GM21423 (cell line): ENCODE results near the gene SPEM1.

Source experiments
- ATAC-seq: cut with Tn5 transposase; IDR thresholded peaks from one replicate; pipeline ENCODE4 v1.9.1; 2021; ENCODE audit warnings: mild to moderate bottlenecking, moderate library complexity; ENCODE audit not compliant: unreplicated experiment

Gene SPEM1

DNA sequence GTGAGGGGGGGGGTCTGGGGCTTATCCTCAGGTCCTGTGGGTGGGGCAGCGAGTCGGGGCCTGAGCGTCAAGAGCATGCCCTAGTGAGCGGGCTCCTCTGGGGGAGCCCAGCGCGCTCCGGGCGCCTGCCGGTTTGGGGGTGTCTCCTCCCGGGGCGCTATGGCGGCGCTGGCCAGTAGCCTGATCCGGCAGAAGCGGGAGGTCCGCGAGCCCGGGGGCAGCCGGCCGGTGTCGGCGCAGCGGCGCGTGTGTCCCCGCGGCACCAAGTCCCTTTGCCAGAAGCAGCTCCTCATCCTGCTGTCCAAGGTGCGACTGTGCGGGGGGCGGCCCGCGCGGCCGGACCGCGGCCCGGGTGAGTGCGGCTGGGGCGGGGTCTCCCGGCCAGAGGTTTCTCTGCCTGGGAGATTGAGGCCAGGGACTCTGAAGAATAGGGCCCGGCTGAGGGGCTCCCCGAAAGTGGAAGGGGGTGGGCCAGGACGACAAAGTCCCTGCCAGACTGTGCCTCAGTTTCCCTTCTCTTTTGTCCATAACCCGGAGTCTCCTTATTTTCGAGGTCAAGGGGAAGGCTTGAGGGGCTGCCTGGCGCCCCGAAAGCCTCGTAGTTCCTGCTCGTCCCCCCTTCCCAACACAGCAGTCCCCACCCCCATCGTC lies 19.5 kb downstream of the SPEM1 start, which contains the start of gene FGF11:
TSS of gene FGF11 (plus strand) at position 51 of the 651 bp plus-strand sequence. CDS start at position 160, 109 bp downstream.
- ATAC-seq = no peak

DNA sequence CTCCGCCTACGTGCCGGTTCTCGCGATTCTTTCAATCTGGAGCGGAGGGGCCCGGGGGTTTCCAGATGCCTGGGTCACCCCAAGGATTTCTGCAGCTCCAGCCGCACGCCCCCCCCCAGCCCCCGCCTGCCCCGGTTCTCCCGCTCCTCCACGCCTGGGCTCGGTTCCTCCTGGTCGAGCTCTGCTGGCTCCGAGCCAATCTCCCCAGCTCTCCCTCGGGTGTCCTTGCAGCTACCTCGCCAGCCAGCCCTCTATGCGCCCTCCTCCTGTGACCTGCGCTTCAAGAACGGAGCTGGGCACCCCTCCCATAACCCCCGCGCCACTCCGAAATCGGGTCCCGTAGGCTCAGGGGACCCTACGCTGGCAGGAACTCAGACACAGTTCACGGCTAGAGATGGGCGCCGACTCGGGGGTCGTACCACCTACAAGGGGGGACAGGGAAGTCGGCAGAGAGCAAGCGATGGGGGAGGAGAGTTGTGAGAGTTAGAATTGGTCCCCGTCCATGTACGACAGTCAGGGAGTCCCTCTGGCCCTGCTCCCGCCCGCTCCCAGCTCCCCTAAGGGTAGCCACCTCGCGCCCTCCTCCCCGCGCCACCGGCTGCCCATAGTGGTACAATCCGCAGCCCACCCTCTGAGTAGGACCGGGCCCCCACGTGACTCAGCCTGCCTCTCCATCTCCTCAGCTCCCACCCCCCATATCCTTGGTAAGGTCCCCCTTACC lies 20.1 kb downstream of the SPEM1 start:
- no peak for ATAC-seq

DNA sequence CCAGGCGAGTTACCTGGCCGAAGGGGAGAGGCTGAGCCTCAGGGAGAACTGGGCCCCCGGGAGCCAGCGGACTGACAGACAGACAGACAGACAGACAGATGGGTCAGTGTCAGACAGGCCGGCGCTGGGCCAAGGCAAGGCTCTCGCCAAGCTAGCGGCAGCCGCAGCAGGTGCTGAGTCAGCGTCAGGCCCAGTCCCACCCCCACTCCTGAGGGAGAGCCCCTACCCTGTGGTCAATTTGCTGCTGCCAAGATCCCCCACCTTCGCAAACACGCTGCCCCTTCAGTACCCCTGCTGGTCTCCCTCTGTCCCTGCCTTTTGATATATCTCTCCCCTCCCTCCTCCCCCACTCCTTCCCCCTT lies 20.7 kb downstream of the SPEM1 start:
- ATAC-seq = no peak

DNA sequence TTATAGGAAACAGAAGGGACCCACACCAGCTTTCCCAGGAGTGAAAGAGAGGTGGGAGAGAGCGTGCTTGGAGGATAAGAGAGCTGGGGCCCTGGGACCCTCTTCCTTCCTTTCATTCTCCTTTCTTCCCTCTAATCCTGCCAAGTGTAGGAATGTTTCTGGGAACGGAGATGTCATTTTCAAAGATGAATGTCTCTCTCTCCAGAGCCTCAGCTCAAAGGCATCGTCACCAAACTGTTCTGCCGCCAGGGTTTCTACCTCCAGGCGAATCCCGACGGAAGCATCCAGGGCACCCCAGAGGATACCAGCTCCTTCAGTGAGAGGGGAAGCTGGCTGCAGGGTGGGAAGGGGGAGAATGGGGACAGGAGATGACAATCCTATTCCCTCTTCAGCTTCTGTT lies 21.1 kb downstream of the SPEM1 start:
- no peak for ATAC-seq

DNA sequence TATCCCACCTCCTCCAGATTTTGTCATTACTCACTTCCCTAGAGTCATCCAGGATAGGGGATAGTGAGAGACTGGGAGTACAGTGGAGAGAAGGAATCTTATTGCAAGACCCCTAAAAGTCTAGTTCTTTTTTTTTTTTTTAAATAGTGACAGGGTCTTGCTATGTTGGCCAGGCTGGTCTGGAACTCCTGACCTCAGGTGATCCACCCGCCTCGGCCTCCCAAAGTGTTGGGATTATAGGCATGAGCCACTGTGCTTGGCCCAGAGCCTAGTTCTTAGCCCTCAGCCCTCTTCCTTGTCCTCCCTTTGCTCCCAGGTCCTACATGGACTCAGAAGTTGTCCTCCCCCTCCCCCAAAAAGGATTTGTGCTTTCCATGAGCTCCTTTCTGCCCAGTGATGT lies 22.0 kb downstream of the SPEM1 start:
- no peak for ATAC-seq

DNA sequence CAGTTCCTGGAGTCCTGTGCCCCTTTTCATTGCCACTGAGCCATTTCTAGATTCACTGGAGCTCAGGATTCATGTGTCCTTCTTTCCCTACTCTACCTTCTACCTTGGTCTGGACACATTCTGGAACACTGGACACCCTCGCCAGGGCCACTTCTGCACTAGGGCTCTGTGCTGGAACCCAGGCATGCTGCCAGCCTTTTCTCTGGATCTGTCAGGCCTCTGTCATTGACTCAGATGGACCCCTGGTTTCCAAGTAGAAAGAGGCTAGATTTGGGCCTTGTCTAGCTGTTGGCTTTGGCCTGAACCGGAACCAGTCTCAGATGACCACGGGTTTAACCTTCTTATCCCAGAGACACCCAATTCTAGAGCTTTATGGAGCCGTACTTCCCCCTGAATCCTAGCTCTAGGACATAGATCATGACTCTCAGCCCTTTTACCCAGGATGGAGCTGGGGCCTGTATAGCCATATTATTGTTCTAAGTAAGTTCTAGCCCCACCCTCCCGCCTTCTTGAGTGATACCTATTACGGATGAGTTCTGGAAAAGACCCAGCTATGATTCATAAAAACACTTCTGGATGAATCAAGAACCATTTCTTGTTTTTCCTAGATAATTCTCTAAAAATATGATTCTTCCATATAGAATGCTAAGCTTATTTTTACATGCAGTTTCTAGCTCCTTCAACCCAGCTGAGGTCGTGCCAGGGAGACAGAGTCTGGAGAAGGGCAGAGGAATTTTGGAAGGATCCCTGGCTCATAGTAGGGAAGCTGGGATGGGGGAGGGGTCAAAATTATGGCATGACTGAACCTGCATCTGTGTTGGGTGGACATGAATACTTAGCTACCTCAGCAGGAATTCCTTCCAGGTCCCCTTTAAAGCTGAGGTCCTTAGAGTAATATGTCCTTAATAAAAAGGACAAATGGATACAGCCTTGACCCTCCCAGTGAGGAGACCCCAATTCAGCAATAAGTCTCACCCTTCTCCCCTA lies 23.7 kb downstream of the SPEM1 start:
- no peak for ATAC-seq

DNA sequence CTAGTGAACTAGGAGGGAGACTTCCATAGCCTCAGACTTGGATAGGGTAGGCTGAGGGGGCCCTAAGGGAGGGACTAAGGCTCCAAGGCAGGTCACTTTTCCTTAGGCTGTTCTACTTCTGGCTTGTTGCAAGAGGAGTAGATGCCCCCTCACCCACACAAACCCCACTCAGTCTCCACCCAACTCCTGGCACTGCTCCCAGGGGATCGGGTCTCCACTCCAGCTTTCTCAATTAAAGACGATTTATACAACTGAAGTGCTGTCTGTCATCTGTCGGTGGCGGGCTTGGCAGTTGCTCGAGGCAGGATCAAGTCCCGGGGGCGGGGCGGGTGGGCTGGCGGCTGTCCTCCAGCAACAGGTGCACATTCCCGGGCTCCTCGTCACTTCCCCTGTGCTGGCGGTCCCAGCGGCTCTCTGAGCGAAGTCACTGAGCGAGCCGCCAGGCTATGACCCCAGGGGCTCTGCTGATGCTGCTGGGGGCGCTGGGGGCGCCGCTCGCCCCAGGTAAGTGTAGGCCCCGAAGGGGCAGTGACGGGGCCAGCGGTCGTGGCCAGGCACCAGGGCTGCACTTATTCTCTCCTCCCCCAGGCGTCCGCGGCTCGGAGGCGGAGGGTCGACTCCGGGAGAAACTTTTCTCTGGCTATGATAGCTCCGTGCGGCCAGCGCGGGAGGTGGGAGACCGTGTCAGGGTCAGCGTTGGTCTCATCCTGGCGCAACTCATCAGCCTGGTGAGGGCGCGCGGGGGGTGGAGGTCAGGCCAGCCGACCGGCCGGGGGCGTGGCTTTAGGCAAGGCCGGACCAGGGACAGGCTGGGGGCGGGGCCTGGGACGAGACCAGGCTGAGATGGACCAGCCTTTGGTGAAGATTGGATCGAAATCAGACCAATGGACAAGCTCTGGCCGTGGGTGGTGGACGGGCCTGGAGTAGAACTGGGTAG lies 24.8 kb downstream of the SPEM1 start, which contains the start of gene CHRNB1:
TSS of gene CHRNB1 (plus strand) at position 380 of the 937 bp plus-strand sequence. CDS start at position 447, 67 bp downstream.
- no peak for ATAC-seq

DNA sequence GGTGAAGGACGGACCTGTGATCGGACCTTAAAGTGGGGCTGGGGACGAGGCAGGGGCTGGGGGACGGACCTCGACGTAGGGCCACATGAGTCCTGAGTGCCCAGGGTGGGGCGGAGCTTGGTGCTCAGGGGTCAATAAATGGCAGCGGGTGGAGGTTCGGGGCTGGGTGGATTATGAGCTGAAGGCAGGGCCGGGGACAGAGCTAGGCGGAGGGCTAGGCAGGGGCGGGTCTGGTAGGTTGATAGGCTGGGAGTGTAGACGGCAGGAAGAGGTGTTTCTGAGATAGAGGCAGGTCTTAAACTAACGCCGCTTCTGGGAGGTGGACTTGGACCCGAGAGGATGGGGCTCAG lies 25.5 kb downstream of the SPEM1 start:
- no peak for ATAC-seq

DNA sequence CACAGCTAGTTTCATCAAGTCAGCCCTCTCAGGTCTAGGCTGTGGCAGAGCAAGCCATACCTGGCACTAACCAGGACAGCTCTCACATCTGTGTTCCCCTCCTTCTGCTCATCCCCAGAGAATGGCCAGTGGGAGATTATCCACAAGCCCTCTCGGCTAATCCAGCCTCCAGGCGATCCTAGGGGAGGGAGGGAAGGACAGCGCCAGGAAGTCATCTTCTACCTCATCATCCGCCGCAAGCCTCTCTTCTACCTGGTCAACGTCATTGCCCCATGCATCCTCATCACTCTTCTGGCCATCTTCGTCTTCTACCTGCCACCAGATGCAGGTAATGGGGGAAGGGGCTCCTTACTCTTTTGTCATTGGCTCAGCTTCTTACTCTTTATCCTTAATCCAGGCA lies 28.3 kb downstream of the SPEM1 start:
- no peak for ATAC-seq

DNA sequence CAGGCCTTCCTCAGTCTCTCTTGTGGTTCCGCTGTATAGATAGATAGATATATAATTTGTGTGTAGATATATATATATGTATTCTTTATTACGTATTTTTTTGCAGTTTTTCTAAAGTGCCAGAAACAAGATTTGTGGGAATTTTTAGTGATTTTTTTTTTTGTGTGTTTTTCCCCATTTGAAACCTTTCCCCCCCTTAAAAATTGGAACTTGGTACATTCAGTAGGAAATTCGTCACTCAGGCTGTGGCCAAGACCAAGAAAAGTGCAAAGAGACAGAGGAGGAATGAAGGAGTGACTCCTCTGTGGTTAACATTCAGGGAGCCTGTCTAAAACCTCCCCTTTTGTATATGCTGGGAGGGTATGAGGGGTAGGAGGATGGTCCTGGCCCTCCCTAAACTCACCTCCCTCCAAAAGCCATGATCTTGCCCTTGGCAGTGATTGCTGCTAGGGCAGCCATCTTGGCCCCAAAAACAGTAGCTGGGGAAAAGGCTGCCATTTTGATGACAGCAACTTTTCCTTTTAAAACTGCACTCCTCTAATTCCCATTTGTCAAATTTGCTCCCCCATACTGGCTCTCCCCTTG lies 39.9 kb downstream of the SPEM1 start:
- ATAC-seq = no peak

DNA sequence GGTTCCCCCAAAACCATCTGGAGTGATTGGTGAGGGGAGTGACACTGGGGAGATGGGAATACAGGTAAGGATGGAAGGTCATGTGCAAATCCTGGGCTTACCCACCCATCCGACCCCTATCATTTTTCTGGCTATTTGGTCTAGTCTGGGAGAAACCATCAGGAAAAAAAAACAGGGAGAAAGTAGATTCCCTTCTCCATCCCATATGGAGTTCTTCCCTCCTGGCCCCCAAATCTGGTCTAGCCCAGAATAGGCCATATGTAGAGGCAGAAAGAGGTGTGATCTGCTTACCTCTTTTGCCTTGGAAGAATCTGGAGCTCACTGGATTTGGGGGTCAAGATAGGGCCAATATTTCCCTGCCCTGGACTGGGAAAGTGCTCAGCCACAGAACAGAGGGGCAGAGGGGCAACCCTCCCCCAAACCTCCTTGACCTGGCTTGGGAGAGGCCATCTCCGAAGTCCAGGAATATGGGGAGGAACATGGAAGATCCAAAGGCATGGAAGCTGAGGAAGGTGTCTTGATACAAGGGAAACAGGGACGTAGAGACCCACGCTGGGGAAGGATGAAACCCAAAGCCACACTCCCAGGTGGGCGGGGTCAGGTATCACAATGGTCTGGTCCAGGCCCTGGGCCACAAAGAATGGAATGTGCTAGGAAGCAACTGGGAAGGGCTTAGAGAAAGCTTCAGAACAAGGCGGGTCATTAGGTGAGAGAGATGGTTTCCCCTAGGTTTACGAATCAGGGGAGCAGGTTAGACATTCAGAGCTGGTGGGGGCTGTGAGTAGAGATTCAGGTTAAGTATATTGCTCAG lies 40.9 kb downstream of the SPEM1 start:
- ATAC-seq = no peak

DNA sequence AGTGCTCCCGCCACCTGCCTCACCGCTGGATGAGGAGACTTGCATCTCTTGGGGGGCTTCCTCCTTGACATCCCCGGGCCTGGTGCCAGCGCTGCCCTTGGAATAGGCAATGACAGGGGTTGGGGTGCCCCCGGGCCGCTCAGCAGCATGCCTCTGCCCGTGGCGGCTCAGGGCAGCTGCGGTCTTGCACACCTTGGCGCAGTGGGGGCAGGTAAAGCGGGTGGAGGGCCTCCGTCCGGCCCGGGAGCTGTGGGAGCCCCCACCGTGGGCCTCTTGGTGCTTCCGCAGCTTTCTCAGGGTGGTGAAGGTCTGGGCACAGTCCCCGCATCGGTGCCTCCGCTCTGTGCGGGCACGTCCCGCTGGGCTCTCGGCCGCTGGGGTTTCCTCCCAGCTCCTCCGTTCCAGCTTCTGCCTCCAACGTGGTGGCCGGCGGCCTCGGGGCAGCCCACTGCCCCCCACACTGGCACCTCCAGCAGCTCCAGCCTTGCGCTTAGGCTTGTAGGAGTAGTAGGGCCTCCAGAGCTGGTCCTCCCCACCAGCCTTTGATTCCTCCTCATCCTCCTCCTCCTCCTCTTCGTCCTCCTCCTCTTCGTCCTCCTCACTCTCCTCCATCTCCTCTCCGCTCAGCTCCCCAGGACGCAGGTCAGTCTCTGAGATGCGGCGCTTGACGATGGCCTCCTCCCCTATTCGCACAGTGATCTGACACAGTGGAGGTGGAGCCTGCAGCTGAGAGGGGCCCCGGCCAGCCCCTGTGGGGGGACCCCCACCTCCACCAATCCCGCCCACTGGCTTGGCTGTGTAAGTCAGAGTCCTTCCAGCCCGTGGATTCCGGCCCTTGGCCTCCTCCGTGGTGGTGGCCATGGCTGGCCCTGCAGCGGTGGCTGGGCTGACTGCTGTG lies 42.6 kb downstream of the SPEM1 start:
- ATAC-seq = no peak

DNA sequence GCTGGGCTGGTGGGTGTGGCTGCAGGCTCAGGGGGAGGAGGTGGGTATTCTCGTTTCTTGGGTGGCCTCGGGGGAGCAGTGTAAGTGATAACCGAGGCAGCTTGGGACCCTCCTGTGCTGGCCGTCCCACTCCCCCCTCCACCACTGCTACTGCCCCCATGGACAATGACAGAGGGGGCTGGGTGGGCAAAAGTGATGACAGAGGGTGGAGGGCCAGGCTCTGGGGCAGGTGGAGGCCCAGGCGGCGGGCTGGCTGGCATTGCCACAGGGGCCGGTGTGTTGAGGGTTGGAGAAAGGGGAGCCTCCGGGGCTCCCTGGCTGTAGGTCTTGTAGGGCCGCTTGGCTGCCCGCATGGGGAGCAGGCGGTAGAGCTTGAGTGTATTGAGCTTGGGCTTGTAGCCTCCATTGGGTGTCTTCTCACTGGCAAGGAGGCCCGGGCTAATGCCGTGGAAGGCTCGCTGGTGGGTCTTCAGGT lies 43.3 kb downstream of the SPEM1 start:
- ATAC-seq = no peak

DNA sequence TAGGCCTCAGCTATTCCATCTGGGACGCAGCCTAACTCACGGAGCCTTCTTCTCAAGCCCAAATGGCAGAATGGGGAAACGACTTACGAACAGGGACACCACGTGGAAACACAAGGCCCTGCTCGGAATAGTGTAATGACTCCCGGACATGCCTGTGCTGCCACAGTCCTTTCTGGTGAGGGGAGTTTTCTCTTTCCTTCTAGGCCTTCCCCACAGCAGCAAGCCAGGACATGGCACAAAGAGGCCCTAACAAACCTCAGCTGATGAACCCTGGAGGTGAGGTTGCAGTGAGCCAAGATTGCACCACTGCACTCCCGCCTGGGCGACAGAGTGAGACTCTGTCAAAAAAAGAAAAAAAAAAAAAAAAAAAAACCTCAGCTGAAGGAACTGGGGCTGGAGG lies 44.0 kb downstream of the SPEM1 start:
- ATAC-seq = no peak

DNA sequence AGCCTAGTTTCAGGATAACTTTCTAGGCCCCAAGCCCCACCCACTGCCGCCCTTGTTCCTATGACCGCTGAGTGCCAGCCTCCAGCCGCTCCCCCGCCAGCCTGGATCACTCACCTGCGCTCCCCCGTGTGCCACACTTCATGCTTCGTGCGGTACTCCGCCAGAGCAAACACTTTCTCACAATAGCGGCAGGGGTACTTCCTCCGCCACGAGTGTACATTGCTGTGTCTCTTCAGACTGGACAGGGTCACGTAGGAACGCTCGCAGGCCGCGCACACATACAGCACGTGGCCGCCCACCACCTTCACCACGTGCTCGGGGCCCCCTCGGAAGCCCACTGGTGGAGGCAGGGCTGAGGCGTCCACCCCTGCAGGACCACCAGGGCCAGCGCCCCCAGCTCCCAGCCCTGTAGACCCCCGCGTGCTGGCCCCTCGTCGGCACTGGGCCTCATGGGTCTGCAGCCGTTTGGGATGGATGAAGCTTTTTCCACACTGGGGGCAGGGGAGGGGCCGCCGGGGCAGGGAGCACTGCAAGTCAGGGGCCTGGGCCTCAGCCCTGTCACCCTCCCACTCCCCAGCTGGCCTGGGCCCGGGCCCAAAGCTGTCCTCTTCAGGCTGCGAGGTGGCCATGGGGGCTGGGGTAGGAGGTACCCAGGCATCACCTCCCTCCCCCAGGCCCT lies 45.6 kb downstream of the SPEM1 start:
- ATAC-seq = no peak

DNA sequence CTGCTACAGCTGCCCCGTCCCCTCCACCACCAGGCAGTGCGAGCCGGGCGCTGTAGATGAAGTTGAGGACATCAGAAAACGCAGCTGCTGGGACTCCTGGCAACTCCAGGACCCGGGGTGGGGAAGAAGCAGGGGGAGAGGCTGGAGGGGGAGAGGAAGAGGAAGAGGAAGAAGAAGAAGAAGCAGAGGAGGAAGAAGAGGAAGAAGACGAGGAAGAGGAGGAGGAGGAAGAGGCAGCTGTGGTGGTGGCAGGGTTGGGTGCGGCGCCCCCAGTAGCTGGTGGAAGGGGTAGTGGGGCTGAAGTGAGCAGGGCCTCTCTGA lies 46.2 kb downstream of the SPEM1 start:
- no peak for ATAC-seq

DNA sequence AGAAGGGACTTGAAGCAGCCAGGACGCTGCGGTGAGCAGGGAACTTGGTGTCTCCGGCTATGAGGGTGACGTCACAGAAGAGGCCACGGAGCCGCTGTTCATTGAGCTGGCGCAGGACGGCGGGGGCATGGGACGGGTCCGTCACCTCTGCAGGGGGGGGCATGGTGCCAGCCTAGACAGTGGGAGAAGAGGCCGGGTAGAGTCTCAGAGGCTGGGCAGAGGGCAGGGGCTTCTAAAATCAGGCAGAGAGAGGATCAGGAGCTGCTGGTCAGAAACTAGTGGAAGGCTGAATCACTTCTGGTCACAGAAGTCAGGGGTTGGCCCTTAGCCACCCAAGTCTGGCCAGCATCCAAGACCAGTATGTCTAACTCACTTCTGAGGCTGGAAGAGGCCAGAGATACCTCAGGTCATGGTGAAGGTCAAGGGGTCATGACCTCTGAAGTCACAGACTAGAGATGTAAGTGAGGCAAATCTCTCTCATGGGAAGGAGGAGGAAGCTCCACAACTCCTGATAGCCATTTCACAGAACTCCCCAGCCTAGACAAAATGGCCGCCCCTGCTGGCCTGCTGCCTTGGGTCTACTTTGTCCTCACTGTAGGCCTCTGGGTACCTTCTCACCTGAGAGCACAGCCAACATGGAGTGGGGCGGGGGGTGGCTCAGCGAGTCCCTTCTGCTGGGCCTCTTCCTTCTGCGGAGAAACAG lies 46.7 kb downstream of the SPEM1 start:
- ATAC-seq = no peak
